ENCODE measurements around the gene IFITM10. TPM values are rescaled to one million over a fixed set of nuclear protein-coding genes. Genes with fewer than 3 reads are reported as not detected.

The IFITM10 gene
- total and polyA plus RNA-seq, 9 of the 15 experiments (the other 6 are each of a cell fraction or from before 2014, with no cell fraction given) = 0.08 to 0.13 (median 0.09) TPM; not detected in 6

- no peak overlapping the region for H3K4me2 ChIP-seq (ENCODE audit: insufficient read depth, low read length)
- H3K79me2 ChIP-seq (ENCODE audit: control insufficient read depth, insufficient read depth, low read length) = peaks cover 17% of the 10 kb centered on the region
- no TSS peak for BruUV-seq (replicated peaks)
- peak overlapping the region in 1 of 2 experiments; percentile 83; a peak in 2 of 4 replicates for H3K9ac ChIP-seq (ENCODE audit: insufficient read depth in 1 of 2, low read depth in 2 of 2, low read length in 2 of 2)
- no peak overlapping the region for H3K4me3 ChIP-seq
- H4K20me1 ChIP-seq (replicated peaks; ENCODE audit: control insufficient read depth, insufficient read depth, low read length) = peaks cover 4% of the 10 kb centered on the region; the same call in 1 of the 2 replicates
- 91% methylated on average over 13 of the region's 23 CpGs for WGBS (ENCODE audit: insufficient coverage, low coverage, missing lambda C conversion rate)
- FAIRE-seq = no peak
- intact Hi-C loops (cut with micrococcal nuclease) = no loop called here
- peak; percentile 33; the same call in 1 of the 2 replicates for TF ChIP-seq POLR2G (IDR thresholded peaks at IDR 0.05; ENCODE audit: low read depth, low read length)
- no peak for TF ChIP-seq NCOA1 (IDR thresholded peaks at IDR 0.05; ENCODE audit: low read depth)
- ATAC-seq = no peak
- no peaks in the 10 kb centered on the region for H3K27me3 ChIP-seq (ENCODE audit: control insufficient read depth in 2 of 2, insufficient read depth in 2 of 2, low read length in 2 of 2)
- H3K9me3 ChIP-seq (replicated peaks; ENCODE audit: control insufficient read depth, insufficient read depth, low read depth, low read length) = no peaks in the 10 kb centered on the region
- H3K4me1 ChIP-seq (replicated peaks in 1 of 2; ENCODE audit: control insufficient read depth in 2 of 2, insufficient read depth in 2 of 2, low read length in 2 of 2) = peaks cover 30 to 79% of the 10 kb centered on the region in 2 experiments
- H3K9me1 ChIP-seq (ENCODE audit: control insufficient read depth, insufficient read depth, low read length) = peaks cover 7% of the 10 kb centered on the region
- no peak for DNase-seq (ENCODE audit: extremely low read depth in 1 of 4, low spot score in 3 of 4)
- ChIA-PET CTCF (ENCODE audit: low intra/inter-chr PET ratio) (no interaction called here), POLR2A (no interaction called here)
- H3K36me3 ChIP-seq (ENCODE audit: control insufficient read depth, insufficient read depth, low read length) = peaks cover 23% of the 10 kb centered on the region; the same call in 1 of the 3 replicates
- H2AFZ ChIP-seq (ENCODE audit: low read depth, low read length) = no peak overlapping the region
- H3K27ac ChIP-seq (ENCODE audit: extremely low read depth, low read depth, low read length) = no peak overlapping the region
- in situ Hi-C loops (cut with MboI) = no loop called here
Observed at GRCh38 chr11:1759151-1759850, 8.9 kb upstream of the IFITM10 start.

DNA sequence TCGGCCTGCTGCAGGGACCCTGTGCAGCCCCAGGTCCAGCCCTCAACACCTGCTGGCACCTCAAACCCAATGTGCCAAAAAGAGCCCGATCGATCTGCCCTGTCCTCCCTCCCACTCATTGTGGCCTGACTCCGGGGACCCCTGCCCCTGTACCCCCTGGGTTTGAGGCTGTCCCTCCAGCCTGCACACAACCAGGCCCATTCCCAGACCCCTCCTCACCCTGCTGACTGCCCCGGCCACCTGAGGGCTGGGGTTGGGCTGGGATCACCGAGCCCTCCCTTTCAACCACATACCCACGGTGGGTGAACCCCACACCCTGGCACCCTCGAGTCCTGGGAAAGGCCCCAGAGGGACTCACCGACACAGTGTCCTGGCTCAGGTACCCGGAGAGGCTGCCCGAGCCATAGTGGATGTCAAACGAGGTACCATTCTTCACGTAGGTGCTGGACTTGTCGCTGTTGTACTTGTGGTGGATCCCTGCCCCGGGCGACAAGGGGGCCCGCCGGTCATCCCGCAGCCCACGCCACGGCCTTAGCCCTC lies 8.3 kb upstream of the IFITM10 start:
- Histone ChIP-seq H3K79me2 (ENCODE audit: control insufficient read depth, insufficient read depth, low read length) (peaks cover 16% of the 10 kb centered on the region), H3K9ac (ENCODE audit: insufficient read depth in 1 of 2, low read depth in 2 of 2, low read length in 2 of 2) (no peak overlapping the region), H3K4me3 (no peak overlapping the region), H3K4me2 (ENCODE audit: insufficient read depth, low read length) (no peak overlapping the region), H3K27ac (ENCODE audit: extremely low read depth, low read depth, low read length) (no peak overlapping the region), H2AFZ (ENCODE audit: low read depth, low read length) (no peak overlapping the region), H3K36me3 (ENCODE audit: control insufficient read depth, insufficient read depth, low read length) (peaks cover 23% of the 10 kb centered on the region; the same call in 1 of the 3 replicates), H4K20me1 (replicated peaks; ENCODE audit: control insufficient read depth, insufficient read depth, low read length) (peaks cover 4% of the 10 kb centered on the region; the same call in 1 of the 2 replicates), H3K27me3 (ENCODE audit: control insufficient read depth in 2 of 2, insufficient read depth in 2 of 2, low read length in 2 of 2) (no peaks in the 10 kb centered on the region), H3K4me1 (replicated peaks in 1 of 2; ENCODE audit: control insufficient read depth in 2 of 2, insufficient read depth in 2 of 2, low read length in 2 of 2) (peaks cover 29 to 73% of the 10 kb centered on the region in 2 experiments), H3K9me1 (ENCODE audit: control insufficient read depth, insufficient read depth, low read length) (peaks cover 7% of the 10 kb centered on the region), H3K9me3 (replicated peaks; ENCODE audit: control insufficient read depth, insufficient read depth, low read depth, low read length) (no peaks in the 10 kb centered on the region)
- intact Hi-C loops (cut with micrococcal nuclease) (no loop called here), in situ Hi-C loops (cut with MboI) (no loop called here)
- ATAC-seq (no peak), DNase-seq (ENCODE audit: extremely low read depth in 1 of 4, low spot score in 3 of 4) (no peak), FAIRE-seq (no peak)
- POLR2A ChIA-PET = no interaction called here
- BruUV-seq (replicated peaks) = no TSS peak
- WGBS (ENCODE audit: insufficient coverage, low coverage, missing lambda C conversion rate) = 85% methylated on average over 13 of the region's 21 CpGs
- CTCF ChIA-PET (ENCODE audit: low intra/inter-chr PET ratio) = no interaction called here
- TF ChIP-seq ZNF431 (CRISPR knock-in tag; IDR thresholded peaks at IDR 0.05) (no peak), ZNF436 (CRISPR knock-in tag; IDR thresholded peaks at IDR 0.05) (no peak), TAF15 (IDR thresholded peaks at IDR 0.05; ENCODE audit: low read depth, low read length) (no peak), ZNF324 (CRISPR knock-in tag; IDR thresholded peaks at IDR 0.05) (no peak), ZNF75A (CRISPR knock-in tag; IDR thresholded peaks at IDR 0.05) (no peak), ZBED1 (IDR thresholded peaks at IDR 0.05) (no peak), SIRT6 (IDR thresholded peaks at IDR 0.05; ENCODE audit: low read depth, low read length) (no peak), RBM22 (IDR thresholded peaks at IDR 0.05; ENCODE audit: low read depth, low read length, poor library complexity, severe bottlenecking) (no peak), TSC22D4 (tag; IDR thresholded peaks at IDR 0.05) (no peak)
- TF ChIP-seq, protein P1, sequence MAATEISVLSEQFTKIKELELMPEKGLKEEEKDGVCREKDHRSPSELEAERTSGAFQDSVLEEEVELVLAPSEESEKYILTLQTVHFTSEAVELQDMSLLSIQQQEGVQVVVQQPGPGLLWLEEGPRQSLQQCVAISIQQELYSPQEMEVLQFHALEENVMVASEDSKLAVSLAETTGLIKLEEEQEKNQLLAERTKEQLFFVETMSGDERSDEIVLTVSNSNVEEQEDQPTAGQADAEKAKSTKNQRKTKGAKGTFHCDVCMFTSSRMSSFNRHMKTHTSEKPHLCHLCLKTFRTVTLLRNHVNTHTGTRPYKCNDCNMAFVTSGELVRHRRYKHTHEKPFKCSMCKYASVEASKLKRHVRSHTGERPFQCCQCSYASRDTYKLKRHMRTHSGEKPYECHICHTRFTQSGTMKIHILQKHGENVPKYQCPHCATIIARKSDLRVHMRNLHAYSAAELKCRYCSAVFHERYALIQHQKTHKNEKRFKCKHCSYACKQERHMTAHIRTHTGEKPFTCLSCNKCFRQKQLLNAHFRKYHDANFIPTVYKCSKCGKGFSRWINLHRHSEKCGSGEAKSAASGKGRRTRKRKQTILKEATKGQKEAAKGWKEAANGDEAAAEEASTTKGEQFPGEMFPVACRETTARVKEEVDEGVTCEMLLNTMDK (IDR thresholded peaks at IDR 0.05; ENCODE audit: borderline replicate concordance, insufficient read depth, low read depth, low read length, poor library complexity, severe bottlenecking) = no peak
- TF ChIP-seq, protein P2, sequence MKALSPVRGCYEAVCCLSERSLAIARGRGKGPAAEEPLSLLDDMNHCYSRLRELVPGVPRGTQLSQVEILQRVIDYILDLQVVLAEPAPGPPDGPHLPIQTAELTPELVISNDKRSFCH (CRISPR knock-in tag; IDR thresholded peaks at IDR 0.05) = no peak
- TF ChIP-seq, protein P2 (tag; IDR thresholded peaks at IDR 0.05) = no peak

All from K562 (cell line).